MM.1S (cell line): ENCODE data around the gene PHLDB1.

Source experiments
- CTCF ChIP-seq: fragments of 300-600 bp; sonication (generic); IDR thresholded peaks from 2 replicates; pipeline ENCODE4 v1.5.1; 2016; ENCODE audit warnings: antibody characterized with exemption, low read length, mixed read lengths
- EZH2 ChIP-seq: fragments of 300-600 bp; sonication (generic); optimal IDR thresholded peaks from 2 replicates; pipeline ENCODE3; 2017; ENCODE audit warnings: low read depth, mild to moderate bottlenecking, antibody characterized with exemption, low read length, mixed read lengths
- EZH2phosphoT487 ChIP-seq: fragments of 300-600 bp; sonication (generic); IDR thresholded peaks from 2 replicates; pipeline ENCODE4 v1.6.1; 2018; ENCODE audit warnings: antibody characterized with exemption, low read length

- no peak for TF ChIP-seq CTCF
- no peak for TF ChIP-seq EZH2
- TF ChIP-seq EZH2phosphoT487 = no peak
These were observed 9.9 kb upstream of the PHLDB1 start for GRCh38 chr11:118597556-118597955.
